Omental fat pad (tissue), 4 donors: ENCODE measurements around the gene HSFX2. TPM values are rescaled to one million over a fixed set of nuclear protein-coding genes. Genes with fewer than 3 reads are reported as not detected.
"Not testable (repeated sequence)": the region's sequence is repeated elsewhere in the genome, so short reads cannot be mapped to it uniquely, and the experiment has no call there.

Experiments used
- ATAC-seq: fragments of 150-250 bp; one replicate; pipeline ENCODE4 v1.9.1; 2016; ENCODE audit warnings: mild to moderate bottlenecking, moderate library complexity; ENCODE audit not compliant: low FRiP score
- DNase-seq: peaks from one replicate; pipeline ENCODE4 v3.0.0-alpha.2; 2019; ENCODE audit warnings: low spot score
- total RNA-seq, 4 donors: library from RNA; depleted of rRNA; stranded (reverse); fragments of >200 nt; gene quantifications; one replicate each; pipeline ENCODE4 v1.1.0, GENCODE V29; 2016
- TF ChIP-seq, protein P1 (sequence below), 3 donors: fragments of 450-650 bp; IDR thresholded peaks; one replicate each; pipeline ENCODE4 v1.5.1; 2016 to 2017; ENCODE audit warnings: antibody characterized with exemption in 3 of 3, mild to moderate bottlenecking in 3 of 3, moderate library complexity in 2 of 3

HSFX2 gene
- total RNA-seq, 4 donors from 2014 or later, result 0.63 TPM; not detected in 3

DNA sequence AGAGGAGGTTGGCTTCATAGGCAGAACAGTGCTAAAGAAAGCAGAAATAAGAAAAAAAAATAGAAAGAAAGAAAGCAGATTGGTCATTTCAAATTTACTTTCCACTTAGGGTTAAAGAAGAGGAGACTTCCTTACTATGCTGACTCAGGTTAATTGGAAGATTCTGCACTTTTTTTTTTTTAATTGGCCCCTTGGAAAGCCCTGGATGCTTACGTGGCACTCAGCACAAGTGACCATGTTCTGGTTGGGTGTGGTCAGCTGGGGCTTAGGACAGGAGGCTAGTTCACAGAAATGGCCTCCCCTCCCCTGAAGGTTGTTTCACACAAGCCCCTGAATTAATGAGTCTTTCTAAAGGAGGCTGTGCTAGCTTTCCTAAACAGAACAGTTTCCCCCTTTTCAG lies 22.4 kb downstream of the HSFX2 start:
- ATAC-seq (no peak), DNase-seq (no peak)
- TF ChIP-seq, protein P1, sequence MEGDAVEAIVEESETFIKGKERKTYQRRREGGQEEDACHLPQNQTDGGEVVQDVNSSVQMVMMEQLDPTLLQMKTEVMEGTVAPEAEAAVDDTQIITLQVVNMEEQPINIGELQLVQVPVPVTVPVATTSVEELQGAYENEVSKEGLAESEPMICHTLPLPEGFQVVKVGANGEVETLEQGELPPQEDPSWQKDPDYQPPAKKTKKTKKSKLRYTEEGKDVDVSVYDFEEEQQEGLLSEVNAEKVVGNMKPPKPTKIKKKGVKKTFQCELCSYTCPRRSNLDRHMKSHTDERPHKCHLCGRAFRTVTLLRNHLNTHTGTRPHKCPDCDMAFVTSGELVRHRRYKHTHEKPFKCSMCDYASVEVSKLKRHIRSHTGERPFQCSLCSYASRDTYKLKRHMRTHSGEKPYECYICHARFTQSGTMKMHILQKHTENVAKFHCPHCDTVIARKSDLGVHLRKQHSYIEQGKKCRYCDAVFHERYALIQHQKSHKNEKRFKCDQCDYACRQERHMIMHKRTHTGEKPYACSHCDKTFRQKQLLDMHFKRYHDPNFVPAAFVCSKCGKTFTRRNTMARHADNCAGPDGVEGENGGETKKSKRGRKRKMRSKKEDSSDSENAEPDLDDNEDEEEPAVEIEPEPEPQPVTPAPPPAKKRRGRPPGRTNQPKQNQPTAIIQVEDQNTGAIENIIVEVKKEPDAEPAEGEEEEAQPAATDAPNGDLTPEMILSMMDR (IDR thresholded peaks at IDR 0.05), result no peak

DNA sequence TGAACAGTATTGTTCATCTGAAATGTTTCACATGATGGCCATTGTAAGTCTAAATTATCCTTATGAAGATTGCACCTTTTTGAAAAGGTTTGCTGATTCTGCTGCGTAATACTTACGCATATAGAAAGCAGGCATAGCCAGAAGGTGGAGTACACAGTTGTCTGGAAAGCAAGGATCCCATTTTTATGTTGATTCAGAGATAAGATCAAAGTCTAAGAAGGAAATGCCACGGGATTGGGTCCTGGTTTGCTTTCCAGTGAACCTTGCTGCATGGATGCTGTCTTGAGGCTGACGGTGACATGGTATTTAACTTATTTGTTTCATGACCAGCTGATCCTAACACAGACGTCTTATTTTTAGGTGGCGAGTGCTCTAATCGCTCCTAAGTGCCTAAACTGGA lies 23.3 kb downstream of the HSFX2 start:
- no peak for DNase-seq
- TF ChIP-seq, protein P1 (IDR thresholded peaks at IDR 0.05), result no peak
- no peak for ATAC-seq

DNA sequence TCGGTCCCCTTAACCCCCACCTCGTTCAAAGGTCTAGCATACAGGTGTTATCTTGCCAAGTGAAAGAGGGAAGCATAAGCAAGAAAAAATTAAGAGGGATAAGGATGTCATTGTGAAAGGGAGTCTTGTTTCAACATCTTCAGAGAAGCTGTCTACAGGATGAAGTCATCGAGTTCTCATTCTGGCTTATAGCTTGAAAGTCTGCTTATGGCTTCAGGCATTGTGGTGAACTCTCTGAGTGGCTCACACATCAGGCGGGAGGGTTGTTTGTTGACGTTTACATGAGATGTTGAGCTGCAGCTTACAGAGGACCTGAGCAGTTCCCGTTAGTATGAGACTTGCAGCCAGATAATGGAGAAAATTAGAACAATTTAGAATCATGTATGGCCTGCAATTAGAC lies 24.4 kb downstream of the HSFX2 start:
- no peak for ATAC-seq
- TF ChIP-seq, protein P1 (IDR thresholded peaks at IDR 0.05), result no peak

DNA sequence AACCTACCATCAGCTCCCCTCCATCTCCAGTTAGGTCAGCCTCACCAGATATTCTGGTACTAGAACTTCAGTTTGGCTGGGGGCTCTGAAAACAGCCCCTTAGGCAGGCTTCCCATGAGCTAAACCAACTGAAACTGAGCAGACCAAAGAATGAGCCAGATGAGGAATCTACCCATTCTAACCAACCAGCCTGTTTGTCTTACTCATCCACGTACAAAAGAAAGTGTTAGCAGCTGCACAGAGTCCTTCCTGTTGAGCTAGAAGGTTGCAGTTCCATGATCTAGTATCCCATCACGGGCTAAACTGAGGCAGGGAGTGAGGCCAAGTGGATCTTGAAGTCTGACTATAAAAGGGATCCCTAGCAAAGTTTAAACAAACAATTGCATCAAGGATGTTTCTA lies 25.3 kb downstream of the HSFX2 start:
- DNase-seq (no peak), ATAC-seq (no peak)
- TF ChIP-seq, protein P1 (IDR thresholded peaks at IDR 0.05), result no peak

More for the DNA sequence above, 24.4 kb downstream of the HSFX2 start:
- no peak for DNase-seq

DNA sequence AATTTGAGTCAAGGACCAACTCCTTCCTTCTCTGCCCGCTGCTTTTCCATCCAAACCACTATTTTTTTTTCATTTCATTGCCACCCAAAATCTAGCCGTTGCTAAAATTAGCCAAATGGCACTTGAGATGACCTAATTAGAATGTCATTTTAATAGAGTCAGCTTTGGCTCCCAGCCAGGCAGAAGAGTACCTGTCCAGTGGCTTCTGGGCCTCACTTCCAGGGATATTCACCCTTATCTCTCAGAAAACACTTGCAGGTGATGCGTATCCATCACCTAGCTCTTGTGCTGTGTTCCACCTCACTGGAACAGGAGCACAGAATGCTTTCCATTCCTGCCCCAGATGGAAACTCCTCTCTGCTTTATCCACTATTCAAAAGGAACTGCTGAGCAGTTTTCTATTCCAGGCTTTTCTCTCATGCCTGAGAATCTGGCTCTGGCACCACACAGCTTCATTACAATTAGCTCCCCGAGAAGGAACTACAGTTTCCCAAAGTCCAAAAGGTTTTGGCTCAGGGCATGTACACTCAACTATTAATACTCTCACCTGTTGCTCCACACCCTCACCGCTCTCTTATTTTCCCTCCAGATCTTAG lies 26.3 kb downstream of the HSFX2 start:
- no peak for DNase-seq
- TF ChIP-seq, protein P1 (IDR thresholded peaks at IDR 0.05), result no peak
- ATAC-seq, result no peak

DNA sequence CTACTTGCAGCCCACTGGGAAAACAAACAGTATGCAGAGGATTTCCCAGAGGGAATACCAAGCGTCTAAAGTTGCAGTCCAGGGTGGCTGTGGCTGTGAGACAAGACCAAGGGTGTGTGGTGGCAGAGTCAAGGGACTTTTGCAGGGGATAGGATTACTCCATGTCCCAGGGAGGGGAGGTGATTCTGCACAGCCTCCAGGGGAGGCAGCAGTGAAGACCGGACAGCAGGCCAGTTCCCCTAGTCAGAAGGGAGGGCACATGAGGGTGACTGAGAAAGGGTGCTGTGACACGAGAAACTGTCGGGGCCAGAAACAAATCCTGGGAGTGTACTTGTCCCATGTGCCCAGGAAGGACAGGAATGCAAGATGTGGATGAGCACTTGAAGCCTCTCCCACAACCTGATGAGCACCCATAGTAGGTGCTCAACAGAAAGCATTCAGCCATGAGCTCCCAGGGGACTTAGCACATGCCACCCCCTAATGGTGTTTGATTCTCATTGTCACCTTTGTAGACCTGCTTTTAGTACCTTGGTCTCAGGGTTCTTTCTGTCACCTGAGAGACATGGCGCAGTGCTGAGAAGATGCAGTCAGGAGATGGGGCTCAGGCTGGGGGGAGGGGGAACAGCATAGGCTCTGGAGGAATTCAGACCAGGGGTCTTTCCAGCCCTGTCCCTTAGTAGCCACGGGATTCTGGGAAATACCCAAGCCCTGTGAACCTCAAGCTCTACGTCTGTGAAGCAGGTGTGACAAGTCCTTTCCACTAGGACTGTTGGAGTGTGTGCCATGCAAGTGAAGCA lies 27.3 kb downstream of the HSFX2 start:
- no peak for ATAC-seq
- no peak for DNase-seq
- TF ChIP-seq, protein P1 (IDR thresholded peaks at IDR 0.05), result no peak

DNA sequence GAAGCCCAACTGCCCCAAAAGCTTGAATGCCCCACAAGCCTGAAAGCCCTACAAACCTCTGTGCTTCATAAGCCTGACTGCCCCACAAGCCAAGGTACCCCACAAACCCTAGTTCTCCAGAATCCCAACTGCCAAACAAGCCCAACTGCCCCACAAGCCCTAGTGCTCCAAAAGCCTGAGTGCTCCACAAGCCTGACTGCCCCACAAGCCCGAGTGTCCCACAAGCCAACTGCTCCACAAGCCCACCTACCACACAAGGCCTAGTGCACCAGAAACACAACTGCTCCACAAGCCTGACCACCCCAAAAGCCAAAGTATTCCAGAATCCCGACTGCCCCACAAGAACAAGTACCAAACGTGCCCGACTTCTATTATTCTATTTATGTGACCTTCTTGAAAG lies 31.8 kb downstream of the HSFX2 start:
- DNase-seq (no peak), ATAC-seq (no peak)
- TF ChIP-seq, protein P1 (IDR thresholded peaks at IDR 0.05), result no peak

DNA sequence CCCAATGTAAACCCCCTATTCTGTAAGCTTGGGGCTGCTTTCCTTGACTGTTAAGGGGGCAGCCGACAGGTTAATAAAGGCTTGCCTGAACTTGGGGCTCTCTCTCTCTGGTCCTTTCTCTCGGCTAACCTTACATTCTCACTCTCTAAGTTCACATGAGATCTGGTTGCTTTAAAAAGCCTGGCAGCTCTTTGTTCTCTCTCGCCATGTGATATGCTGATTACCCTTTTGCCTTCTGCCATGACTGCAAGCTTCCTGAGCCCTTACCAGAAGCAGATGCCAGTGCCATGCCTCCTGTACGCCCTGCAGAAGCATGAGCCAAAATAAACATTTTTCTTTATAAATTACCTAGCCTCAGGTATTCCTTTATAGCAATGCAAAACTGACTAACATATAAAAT lies 39.9 kb downstream of the HSFX2 start:
- DNase-seq, ATAC-seq: not testable (repeated sequence)

DNA sequence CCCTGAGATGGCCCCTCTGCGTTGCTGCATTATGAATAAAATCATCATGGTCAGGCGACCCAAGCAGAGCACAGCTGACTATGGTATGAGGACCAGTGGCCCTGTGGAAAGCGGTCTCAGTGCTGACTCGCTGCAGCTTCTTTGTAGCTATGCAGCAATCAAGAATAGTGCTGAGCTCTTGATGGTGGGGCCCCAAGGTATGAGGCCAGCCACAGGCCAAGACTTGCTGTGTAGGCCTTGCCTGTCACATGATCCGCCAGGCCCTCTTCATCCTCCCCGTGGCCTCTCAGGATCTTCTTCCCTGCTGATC lies 43.2 kb downstream of the HSFX2 start:
- DNase-seq, ATAC-seq: not testable (repeated sequence)

DNA sequence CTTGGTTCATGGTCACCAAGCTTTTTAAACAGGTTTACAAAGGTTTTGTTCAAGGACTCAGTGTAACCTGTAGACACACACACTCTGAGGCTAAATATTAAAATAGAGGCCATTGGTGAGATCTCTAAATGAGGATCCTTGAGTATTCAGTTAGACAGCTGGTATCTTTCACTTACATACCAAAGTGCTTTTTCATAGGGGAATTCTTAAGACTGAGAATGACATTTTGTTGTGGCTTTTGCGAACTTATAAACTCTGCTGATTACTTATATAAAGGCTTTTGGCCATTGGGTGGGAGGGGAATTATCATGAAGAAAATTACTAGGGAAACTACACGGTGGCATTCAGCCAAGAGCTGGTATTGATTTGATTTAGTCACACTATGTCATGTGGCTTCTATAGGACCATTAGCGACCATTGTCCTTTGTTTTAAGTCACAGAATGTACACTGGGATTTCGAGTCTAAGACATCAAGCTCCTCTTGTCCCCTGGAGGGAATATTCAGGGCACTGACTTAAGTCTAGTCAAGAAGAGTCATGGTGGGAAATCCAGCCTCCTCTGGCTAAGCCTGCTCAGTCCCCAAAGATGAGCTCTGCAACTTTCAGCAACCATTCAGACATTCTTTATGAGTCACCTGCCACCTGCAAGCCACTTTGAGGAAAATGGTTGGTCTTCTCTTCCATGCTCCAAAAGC lies 43.7 kb downstream of the HSFX2 start:
- ATAC-seq, DNase-seq: not testable (repeated sequence)
